WTC11 (cell line): ENCODE measurements around the gene DTNB. TPM values are rescaled to one million over a fixed set of nuclear protein-coding genes. Genes with fewer than 3 reads are reported as not detected.

Experiments used
- ATAC-seq: fragments of 200-7000 bp; cut with Tn5 transposase; 2 replicates; pipeline ENCODE4 v1.10.0; 2021; ENCODE audit warnings: mild to moderate bottlenecking, moderate library complexity
- CTCF ChIA-PET: fragments of 300-600 bp; sonication (Branson Sonifier 250); formaldehyde crosslinking; loops from one replicate; lab custom pipeline; 2021; ENCODE audit warnings: antibody characterized with exemption; lab: Charles Lee
- POLR2A ChIA-PET: fragments of 350-600 bp; sonication (Branson Sonifier 250); formaldehyde crosslinking; loops from one replicate; lab custom pipeline; 2021; ENCODE audit warnings: antibody characterized with exemption; lab: Charles Lee
- DNase-seq: peaks from one replicate; pipeline ENCODE4 v3.0.0; 2021; ENCODE audit warnings: low spot score
- H3K27ac Mint-ChIP-seq: 2 replicates; pipeline ENCODE4 v1.8.0; 2021; ENCODE audit warnings: mixed read lengths
- H3K27me3 Mint-ChIP-seq: 2 replicates; pipeline ENCODE4 v1.8.0; 2021; ENCODE audit warnings: low read depth, mild to moderate bottlenecking, moderate library complexity, mixed read lengths
- H3K36me3 Mint-ChIP-seq: 2 replicates; pipeline ENCODE4 v1.8.0; 2021; ENCODE audit warnings: mixed read lengths
- H3K4me1 Mint-ChIP-seq: 2 replicates; pipeline ENCODE4 v1.8.0; 2022; ENCODE audit warnings: mixed read lengths
- H3K4me3 Mint-ChIP-seq: 2 replicates; pipeline ENCODE4 v1.8.0; 2021; ENCODE audit warnings: mild to moderate bottlenecking, moderate library complexity, mixed read lengths
- H3K9me3 Mint-ChIP-seq: 2 replicates; pipeline ENCODE4 v1.8.0; 2021; ENCODE audit warnings: mixed read lengths
- ARID4B ChIP-seq: sonication (generic); formaldehyde crosslinking; IDR thresholded peaks from 2 replicates; pipeline ENCODE4 v1.8.0; 2023; ENCODE audit warnings: missing genetic modification reagents, mild to moderate bottlenecking, borderline replicate concordance
- ATF1 ChIP-seq: sonication (generic); formaldehyde crosslinking; IDR thresholded peaks from 2 replicates; pipeline ENCODE4 v1.8.1; 2023; ENCODE audit warnings: mild to moderate bottlenecking, moderate library complexity, missing genetic modification reagents
- ATF6 ChIP-seq: sonication (generic); formaldehyde crosslinking; IDR thresholded peaks from 2 replicates; pipeline ENCODE4 v1.8.1; 2023; ENCODE audit warnings: mild to moderate bottlenecking, missing genetic modification reagents
- E2F1 ChIP-seq: sonication (generic); formaldehyde crosslinking; IDR thresholded peaks from 2 replicates; pipeline ENCODE4 v1.8.0; 2022; ENCODE audit warnings: mild to moderate bottlenecking, missing genetic modification reagents
- E2F4 ChIP-seq: sonication (generic); formaldehyde crosslinking; IDR thresholded peaks from 2 replicates; pipeline ENCODE4 v1.8.1; 2022; ENCODE audit warnings: low read depth, mild to moderate bottlenecking, moderate library complexity, missing genetic modification reagents, borderline replicate concordance
- ESRRA ChIP-seq: sonication (generic); formaldehyde crosslinking; IDR thresholded peaks from 2 replicates; pipeline ENCODE4 v1.8.1; 2022; ENCODE audit warnings: mild to moderate bottlenecking, missing genetic modification reagents, borderline replicate concordance
- FOXK1 ChIP-seq: sonication (generic); formaldehyde crosslinking; IDR thresholded peaks from 2 replicates; pipeline ENCODE4 v1.8.0; 2022; ENCODE audit warnings: mild to moderate bottlenecking, moderate library complexity, missing genetic modification reagents
- IRF1 ChIP-seq: sonication (generic); formaldehyde crosslinking; IDR thresholded peaks from 2 replicates; pipeline ENCODE4 v1.8.0; 2023; ENCODE audit warnings: missing genetic modification reagents
- IRF2 ChIP-seq: sonication (generic); formaldehyde crosslinking; IDR thresholded peaks from 2 replicates; pipeline ENCODE4 v1.8.0; 2022; ENCODE audit warnings: low read depth, missing genetic modification reagents, borderline replicate concordance
- NFYB ChIP-seq: sonication (generic); formaldehyde crosslinking; conservative IDR thresholded peaks from 2 replicates; pipeline ENCODE4 v1.8.0; 2022; ENCODE audit warnings: low read depth, missing genetic modification reagents
- NR1H2 ChIP-seq: sonication (generic); formaldehyde crosslinking; IDR thresholded peaks from 2 replicates; pipeline ENCODE4 v1.9.0; 2021; ENCODE audit warnings: mild to moderate bottlenecking, moderate library complexity, missing genetic modification reagents
- SOX15 ChIP-seq: fragments of 250-450 bp; sonication (Bioruptor Pico); IDR thresholded peaks from 2 replicates; pipeline ENCODE4 v1.9.0; 2021; ENCODE audit warnings: mild to moderate bottlenecking
- SP1 ChIP-seq: sonication (generic); formaldehyde crosslinking; conservative IDR thresholded peaks from 2 replicates; pipeline ENCODE4 v1.8.1; 2022; ENCODE audit warnings: missing genetic modification reagents
- TEAD4 ChIP-seq: sonication (generic); formaldehyde crosslinking; IDR thresholded peaks from 2 replicates; pipeline ENCODE4 v1.8.0; 2022; ENCODE audit warnings: mild to moderate bottlenecking, missing genetic modification reagents
- ZMAT4 ChIP-seq: fragments of 250-450 bp; sonication (Bioruptor Pico); IDR thresholded peaks from 2 replicates; pipeline ENCODE4 v1.9.0; 2021; ENCODE audit warnings: mild to moderate bottlenecking
- ZNF121 ChIP-seq: sonication (generic); formaldehyde crosslinking; IDR thresholded peaks from 2 replicates; pipeline ENCODE4 v1.8.0; 2023; ENCODE audit warnings: missing genetic modification reagents
- ZNF416 ChIP-seq: fragments of 250-450 bp; sonication (Bioruptor Pico); IDR thresholded peaks from 2 replicates; pipeline ENCODE4 v1.9.0; 2021; ENCODE audit warnings: mild to moderate bottlenecking, inconsistent platforms
- ZNF671 ChIP-seq: fragments of 250-450 bp; sonication (Bioruptor Pico); IDR thresholded peaks from 2 replicates; pipeline ENCODE4 v1.8.0; 2021; ENCODE audit warnings: mild to moderate bottlenecking
- total RNA-seq: library from RNA; stranded (reverse); gene quantifications from 3 replicates; pipeline ENCODE4 v1.2.3, GENCODE V29; 2021

DTNB gene
- total RNA-seq, 1 experiment from 2014 or later = 39.9 TPM

GRCh38 chr2:25334482-25334881, 338.9 kb downstream of the DTNB start:
- no peak for TF ChIP-seq ZNF416 (CRISPR knock-in tag)
- TF ChIP-seq NR1H2 = no peak
- TF ChIP-seq ZMAT4 (CRISPR knock-in tag) = no peak
- no peak for TF ChIP-seq NFYB (CRISPR knock-in tag)
- no peak for TF ChIP-seq ATF6 (CRISPR knock-in tag)
- no peak for TF ChIP-seq IRF1 (CRISPR knock-in tag)
- no peak for TF ChIP-seq ZNF671 (CRISPR knock-in tag)
- TF ChIP-seq IRF2 (CRISPR knock-in tag) = no peak
- TF ChIP-seq SP1 (CRISPR knock-in tag) = no peak
- no peak for TF ChIP-seq ZNF121 (CRISPR knock-in tag)
- TF ChIP-seq E2F1 (CRISPR knock-in tag) = no peak
- TF ChIP-seq SOX15 (CRISPR knock-in tag) = no peak
- TF ChIP-seq FOXK1 (CRISPR knock-in tag) = no peak
- TF ChIP-seq ESRRA (CRISPR knock-in tag) = no peak
- no peak for TF ChIP-seq ATF1 (CRISPR knock-in tag)
- TF ChIP-seq E2F4 = no peak
- no peak for TF ChIP-seq ARID4B (CRISPR knock-in tag)
- no peak for TF ChIP-seq TEAD4 (CRISPR knock-in tag)
- Mint-ChIP-seq H3K27me3 (no peaks in the 10 kb centered on the region), H3K9me3 (no peaks in the 10 kb centered on the region), H3K36me3 (no peaks in the 10 kb centered on the region), H3K4me3 (no peak overlapping the region), H3K4me1 (peaks cover 67% of the 10 kb centered on the region), H3K27ac (peak overlapping the region; percentile 38)
- DNase-seq (no peak), ATAC-seq (no peak)
- POLR2A ChIA-PET = no interaction called here
- CTCF ChIA-PET = interaction anchor here (0.9 to 8.8 kb wide), 3 partner anchors 19 to 28 kb away, joined by 3 to 74 read pairs (median 10); no protein-coding TSS in a partner anchor
